Muscle of back (tissue), 11 donors: ENCODE data around the gene DRC7. TPM values are rescaled to one million over a fixed set of nuclear protein-coding genes. Genes with fewer than 3 reads are reported as not detected.
"Not testable (repeated sequence)": the region's sequence is repeated elsewhere in the genome, so short reads cannot be mapped to it uniquely, and the experiment has no call there.

Source experiments
- DNase-seq, 3 donors: peaks; one replicate each; pipeline versions ENCODE4 v3.0.0 to v3.0.0-alpha.2; 2013
- polyA plus RNA-seq, 10 donors: library from polyadenylated mRNA; unstranded; fragments of 120-200 nt; gene quantifications; one replicate each; pipeline ENCODE4 v1.2.1, GENCODE V29; 2013; ENCODE audit not compliant: insufficient read length in 10 of 10

The DRC7 gene
- polyA plus RNA-seq, 10 donors: 0.07 to 0.23 (median 0.15) TPM; not detected in 6

- DNase-seq: no peak
These were observed 17.4 kb downstream of the DRC7 start for GRCh38 chr16:57711993-57712392.

GRCh38 chr16:57712569-57712968, 18.0 kb downstream of the DRC7 start:
- DNase-seq: not testable (repeated sequence)

- DNase-seq: no peak
These were observed 19.0 kb downstream of the DRC7 start for GRCh38 chr16:57713596-57713995.

- DNase-seq: no peak
These were observed 19.4 kb downstream of the DRC7 start for GRCh38 chr16:57714047-57714446.

GRCh38 chr16:57720142-57720575, 25.6 kb downstream of the DRC7 start:
- peak in 2 of 3 donors; percentile 13 to 34 for DNase-seq

GRCh38 chr16:57721356-57722209, 27.0 kb downstream of the DRC7 start:
- no peak for DNase-seq

- DNase-seq: no peak
These were observed 27.5 kb downstream of the DRC7 start for GRCh38 chr16:57722210-57722499.

- DNase-seq: no peak
These were observed 28.0 kb downstream of the DRC7 start for GRCh38 chr16:57722651-57723050.

GRCh38 chr16:57723170-57723569, 28.6 kb downstream of the DRC7 start:
- DNase-seq: no peak

- no peak for DNase-seq
These were observed 29.9 kb downstream of the DRC7 start for GRCh38 chr16:57724531-57724930.

GRCh38 chr16:57725151-57725550, 30.5 kb downstream of the DRC7 start:
- DNase-seq: no peak

GRCh38 chr16:57725554-57725953, 30.9 kb downstream of the DRC7 start:
- DNase-seq: no peak

- DNase-seq: no peak
These were observed 31.4 kb downstream of the DRC7 start for GRCh38 chr16:57725976-57726375.

- no peak for DNase-seq
These were observed 31.9 kb downstream of the DRC7 start for GRCh38 chr16:57726433-57726947.

- no peak for DNase-seq
These were observed 33.0 kb downstream of the DRC7 start for GRCh38 chr16:57727610-57728009.

- no peak for DNase-seq
These were observed 34.0 kb downstream of the DRC7 start for GRCh38 chr16:57728336-57729181.

GRCh38 chr16:57729182-57729484, 34.5 kb downstream of the DRC7 start:
- no peak for DNase-seq

GRCh38 chr16:57729852-57730251, 35.2 kb downstream of the DRC7 start:
- DNase-seq: not testable (repeated sequence)

GRCh38 chr16:57730771-57731730, 36.4 kb downstream of the DRC7 start:
- DNase-seq: no peak

- no peak for DNase-seq
These were observed 37.4 kb downstream of the DRC7 start for GRCh38 chr16:57732037-57732436.

GRCh38 chr16:57732714-57733113, 38.1 kb downstream of the DRC7 start:
- no peak for DNase-seq
